Stimulated activated CD4-positive, alpha-beta T cell treated with anti-CD3 and anti-CD28 coated beads, Interleukin-2, amount 100 ng/mL, for 48 hours (primary cell): ENCODE data around the gene B4GALT5.

Experiments used
- DNase-seq, 2 donors: peaks; one replicate each; pipeline ENCODE4 v3.0.0-alpha.2; 2020

The B4GALT5 gene

GRCh38 chr20:49583343-49583668 lies 130.4 kb downstream of the B4GALT5 start:
- DNase-seq, result no peak
